ENCODE results near the gene UROC1. TPM values are rescaled to one million over a fixed set of nuclear protein-coding genes. Genes with fewer than 3 reads are reported as not detected.

The UROC1 gene
- total RNA-seq, 1 experiment from 2014 or later: 0.21 TPM

DNA sequence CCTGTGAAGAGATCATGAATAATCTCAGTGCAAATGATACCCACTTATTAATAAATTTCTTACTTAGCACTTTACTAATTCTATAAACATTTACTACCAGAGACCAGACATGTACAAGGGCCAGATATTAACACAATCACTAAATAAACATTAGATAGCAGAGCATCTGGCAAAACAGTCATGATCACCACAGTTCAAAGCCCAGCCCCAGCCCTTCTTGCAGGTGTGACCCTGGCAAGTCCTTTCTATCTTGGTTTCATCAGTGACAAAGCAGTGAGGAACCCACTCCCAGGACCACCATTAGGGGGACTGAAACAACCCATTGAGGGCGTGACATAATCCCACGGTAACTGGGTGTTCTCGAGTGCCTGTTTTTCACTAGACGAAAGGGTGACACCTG is 53.5 kb downstream of the UROC1 start:
- in situ Hi-C loops (cut with HindIII; ENCODE audit: low pct_unique_long_range_greater_than_20kb, low sequenced_read_pairs): no loop called here
- no peak for DNase-seq (ENCODE audit: low read depth, low spot score)

DNA sequence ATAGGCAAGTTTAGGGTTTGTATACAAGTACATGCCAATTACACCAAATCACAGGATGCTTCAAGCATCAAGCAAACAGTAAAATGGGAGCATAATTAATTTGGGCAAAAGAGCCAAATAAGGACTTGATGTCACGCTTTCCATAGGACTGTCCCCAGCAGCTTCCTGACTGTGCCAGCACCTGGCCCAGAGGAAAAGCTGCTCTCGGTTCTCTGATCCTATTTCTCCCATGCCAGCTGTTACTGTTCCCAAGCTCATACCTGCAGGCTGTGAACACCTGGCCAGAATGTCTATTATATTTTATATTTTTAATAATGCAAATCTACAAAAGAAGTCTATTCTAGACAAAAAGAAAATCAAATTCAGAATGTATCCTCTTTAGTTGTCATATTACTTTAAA is 54.1 kb downstream of the UROC1 start:
- DNase-seq (ENCODE audit: low read depth, low spot score): no peak
- in situ Hi-C loops (cut with HindIII; ENCODE audit: low pct_unique_long_range_greater_than_20kb, low sequenced_read_pairs): no loop called here

DNA sequence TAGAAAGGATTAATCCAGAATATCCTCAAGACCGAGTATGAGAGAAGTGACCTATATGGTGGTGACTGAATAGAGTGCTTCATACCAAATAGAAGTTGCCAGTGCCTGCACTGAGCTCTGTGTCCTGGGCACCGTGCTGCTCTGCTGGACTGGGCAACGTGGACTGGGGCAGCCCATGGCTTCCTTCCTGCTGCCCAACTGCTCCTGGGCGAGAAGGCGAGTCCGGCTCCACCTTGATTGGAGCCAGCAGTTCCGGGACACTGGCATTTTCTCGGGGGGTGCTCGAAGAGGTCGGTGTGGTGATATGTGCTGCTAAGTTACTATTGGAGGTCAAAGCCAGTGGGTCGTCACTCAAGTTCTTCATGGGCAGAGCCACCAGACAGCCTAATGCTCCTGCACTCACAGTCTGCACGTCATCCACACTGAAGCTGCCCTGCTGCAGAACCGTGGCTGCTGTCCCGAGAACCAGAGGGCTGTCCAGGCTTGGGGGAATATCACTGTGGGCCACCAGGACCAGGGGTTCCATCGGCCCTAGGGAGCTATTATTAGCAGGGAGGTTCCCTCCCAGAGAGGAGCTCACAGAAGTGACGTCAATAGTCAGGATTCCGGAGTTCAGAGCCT is 56.0 kb downstream of the UROC1 start:
- in situ Hi-C loops (cut with HindIII; ENCODE audit: low pct_unique_long_range_greater_than_20kb, low sequenced_read_pairs): no loop called here
- DNase-seq (ENCODE audit: low read depth, low spot score): no peak

DNA sequence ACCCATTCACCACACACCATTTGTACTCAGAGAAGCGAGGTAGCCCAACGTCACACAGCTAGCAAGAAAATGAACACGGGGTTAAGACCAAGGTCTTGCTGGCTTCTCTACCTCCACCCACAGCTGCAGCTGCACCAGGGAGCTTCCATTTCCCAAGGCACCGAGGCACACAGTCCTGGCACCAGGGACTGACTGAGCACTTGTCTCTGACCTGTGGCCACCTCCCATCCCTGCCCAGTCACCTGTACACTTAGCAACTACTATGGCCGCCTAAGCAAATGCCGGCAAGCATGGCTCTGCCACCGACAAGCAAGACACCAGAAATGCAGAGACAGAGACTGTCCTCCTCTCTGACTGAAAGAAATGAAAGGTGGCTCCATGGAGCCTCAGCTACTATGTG is 57.2 kb downstream of the UROC1 start:
- in situ Hi-C loops (cut with HindIII; ENCODE audit: low pct_unique_long_range_greater_than_20kb, low sequenced_read_pairs): no loop called here
- no peak for DNase-seq (ENCODE audit: low read depth, low spot score)

DNA sequence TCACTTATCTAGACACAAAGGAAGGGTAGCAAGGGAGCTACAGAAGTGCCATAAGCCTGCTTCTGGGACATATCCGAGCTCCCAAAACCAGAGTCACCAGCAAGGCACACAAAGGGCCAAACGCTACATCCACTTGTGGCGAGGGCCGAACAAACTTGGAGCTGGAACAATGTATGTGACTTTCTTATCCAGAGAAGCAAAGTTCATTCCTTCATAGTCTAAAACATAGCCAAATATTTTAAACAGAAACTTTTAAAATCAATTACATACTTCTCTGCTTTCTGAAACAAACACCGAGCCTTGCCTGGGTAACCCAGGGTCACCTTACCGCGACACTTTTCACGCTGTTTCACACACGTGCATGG is 57.8 kb downstream of the UROC1 start:
- in situ Hi-C loops (cut with HindIII; ENCODE audit: low pct_unique_long_range_greater_than_20kb, low sequenced_read_pairs): no loop called here
- DNase-seq (ENCODE audit: low read depth, low spot score): no peak

DNA sequence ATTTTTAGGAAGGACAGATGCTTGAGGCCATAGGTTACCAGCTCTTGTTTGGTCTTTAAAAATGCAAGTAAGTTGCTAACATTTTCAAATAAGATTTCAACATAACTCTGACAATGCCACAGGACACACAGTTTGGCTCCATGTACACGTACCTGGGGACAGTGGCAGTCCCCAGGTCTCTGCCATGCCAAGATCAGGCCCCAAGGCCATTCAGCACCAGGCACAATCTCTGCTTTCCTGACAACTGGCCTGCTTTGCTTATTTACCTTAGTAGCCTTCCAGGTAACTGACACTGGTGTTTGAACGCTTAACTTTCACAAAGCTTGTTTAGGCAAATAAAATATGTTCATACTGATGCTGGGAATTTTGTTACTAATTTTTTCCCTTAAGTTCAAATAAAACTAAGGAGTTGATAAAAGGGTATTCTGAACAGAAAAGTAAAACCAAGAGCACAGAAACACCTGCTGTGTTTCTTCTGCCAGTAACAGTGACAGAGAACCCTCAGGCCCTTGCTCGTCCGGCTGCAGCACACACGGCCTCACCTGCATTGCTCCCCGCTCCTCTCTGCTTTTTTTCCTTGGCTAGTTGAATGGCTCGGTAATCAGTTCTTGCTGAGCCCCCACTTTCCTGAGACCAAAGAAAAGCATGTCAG is 58.3 kb downstream of the UROC1 start:
- DNase-seq (ENCODE audit: low read depth, low spot score): no peak
- in situ Hi-C loops (cut with HindIII; ENCODE audit: low pct_unique_long_range_greater_than_20kb, low sequenced_read_pairs): no loop called here

DNA sequence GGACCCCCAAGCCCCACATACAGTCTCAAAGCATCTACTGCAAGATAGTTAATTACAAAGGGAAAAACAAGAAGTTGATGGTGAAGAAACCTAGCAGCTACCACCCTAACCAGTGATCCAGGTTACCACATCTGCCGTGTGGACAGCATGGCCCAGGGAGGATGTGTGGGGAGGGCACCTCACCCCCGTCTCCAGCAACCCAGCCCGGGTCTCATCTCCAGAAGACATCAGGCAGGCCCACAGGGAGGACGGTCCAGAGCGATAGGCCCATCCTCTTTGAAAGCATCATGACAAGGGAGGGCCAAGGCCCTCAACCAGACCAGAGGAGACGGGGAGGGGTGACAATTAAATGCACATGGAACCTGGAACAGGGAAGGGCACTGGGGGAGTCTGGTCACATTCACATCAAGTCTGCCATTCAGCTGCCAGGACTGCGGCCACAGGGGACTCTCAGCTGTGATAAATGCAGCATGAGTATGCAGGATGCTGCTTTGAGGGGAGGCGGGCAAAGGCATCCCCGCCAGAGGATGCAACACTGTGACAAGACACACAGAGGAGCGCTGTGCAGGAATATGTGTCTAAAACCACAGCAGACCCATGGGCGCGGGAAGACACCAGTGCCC is 60.7 kb downstream of the UROC1 start:
- DNase-seq (ENCODE audit: low read depth, low spot score): no peak
- in situ Hi-C loops (cut with HindIII; ENCODE audit: low pct_unique_long_range_greater_than_20kb, low sequenced_read_pairs): no loop called here

DNA sequence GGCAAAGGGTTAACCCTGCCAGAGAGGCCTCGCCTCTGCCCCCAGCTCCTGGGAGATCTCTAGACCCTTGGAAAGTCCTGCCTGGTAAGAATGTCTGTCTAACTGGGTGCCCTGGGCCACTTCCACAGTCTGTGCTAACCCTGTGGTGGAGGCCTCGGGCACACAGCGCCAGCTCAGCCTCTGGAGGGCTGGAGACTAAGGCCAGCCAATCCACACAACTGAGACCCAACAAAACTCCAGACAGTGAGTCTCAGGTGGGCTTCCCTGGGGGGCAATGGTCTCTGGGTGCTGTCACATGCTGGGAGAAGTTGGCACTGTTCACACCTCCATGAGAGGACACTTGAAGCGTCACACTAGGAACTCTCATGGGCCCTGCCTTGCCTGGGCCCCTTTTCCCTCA is 61.4 kb downstream of the UROC1 start:
- in situ Hi-C loops (cut with HindIII; ENCODE audit: low pct_unique_long_range_greater_than_20kb, low sequenced_read_pairs): no loop called here
- DNase-seq (ENCODE audit: low read depth, low spot score): no peak

DNA sequence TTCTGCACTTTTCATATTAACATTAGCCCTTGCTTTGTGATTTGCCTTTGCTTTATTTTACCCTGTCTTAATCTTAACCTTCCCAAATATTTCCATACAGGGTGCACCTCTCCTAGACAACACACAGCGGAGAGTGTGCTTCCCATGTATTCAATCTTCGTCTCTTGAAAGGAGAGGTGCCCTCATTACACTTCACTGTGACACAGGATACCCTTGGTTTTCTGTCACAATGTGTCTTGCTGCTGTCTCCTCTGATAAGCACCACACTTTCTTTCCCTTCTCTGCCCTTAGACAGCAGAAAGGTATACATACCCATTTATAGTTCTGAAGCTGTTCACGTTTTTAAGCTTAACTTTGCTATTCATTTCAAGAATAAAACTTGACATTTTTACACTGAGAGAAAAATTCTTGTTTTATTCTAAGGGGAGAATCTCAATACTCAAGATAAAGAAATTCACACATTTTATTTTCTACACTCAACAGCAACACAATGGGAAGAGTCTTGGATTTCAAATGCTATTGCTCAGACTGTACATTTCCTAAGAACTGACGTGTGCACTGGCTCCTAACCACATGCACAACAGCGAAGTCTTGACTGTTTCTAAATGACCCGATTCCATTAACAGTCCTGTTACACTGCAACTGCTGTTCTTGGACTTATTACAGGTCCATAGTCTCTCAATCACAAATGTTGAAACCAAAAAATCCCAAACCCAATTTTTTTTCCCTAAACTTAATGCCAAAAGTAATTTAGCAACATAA is 63.0 kb downstream of the UROC1 start:
- DNase-seq (ENCODE audit: low read depth, low spot score): no peak
- in situ Hi-C loops (cut with HindIII; ENCODE audit: low pct_unique_long_range_greater_than_20kb, low sequenced_read_pairs): no loop called here

DNA sequence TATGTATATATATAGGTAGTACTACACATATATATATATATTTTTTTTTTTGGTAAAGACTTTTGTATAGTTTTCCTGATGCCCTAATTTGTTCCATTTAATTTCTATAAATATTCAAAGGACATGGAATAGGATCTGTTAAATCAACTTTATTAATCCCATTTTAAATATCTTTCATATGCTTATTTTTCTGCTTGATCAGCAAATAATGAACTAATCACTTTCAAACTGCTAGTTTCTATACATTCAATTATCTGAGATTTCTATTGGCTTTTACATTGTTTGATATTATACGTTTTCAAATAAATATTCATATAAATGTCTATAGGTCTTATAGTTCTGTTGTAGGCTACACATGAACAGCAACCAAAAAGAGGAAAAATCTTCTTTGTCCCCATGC is 63.5 kb downstream of the UROC1 start:
- no peak for DNase-seq (ENCODE audit: low read depth, low spot score)
- in situ Hi-C loops (cut with HindIII; ENCODE audit: low pct_unique_long_range_greater_than_20kb, low sequenced_read_pairs): no loop called here

DNA sequence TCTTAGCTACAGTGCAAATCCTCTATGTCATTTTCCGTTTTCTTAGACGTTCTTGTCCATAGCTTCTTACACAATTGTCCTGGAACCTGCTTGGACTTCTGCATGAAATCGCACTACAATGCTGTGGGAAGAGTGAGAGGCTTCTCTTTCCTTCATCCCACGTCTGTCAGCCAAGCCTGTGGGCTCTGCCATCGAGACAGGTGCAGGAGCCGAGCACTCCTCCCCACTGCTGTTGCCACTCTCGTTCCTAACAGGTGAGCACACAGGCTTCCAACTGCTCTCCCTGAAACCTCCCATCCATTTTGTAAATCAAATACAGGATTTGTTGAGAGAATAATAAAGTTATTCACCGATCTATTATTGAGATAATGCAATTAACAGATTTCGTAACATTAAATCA is 65.4 kb downstream of the UROC1 start:
- no peak for DNase-seq (ENCODE audit: low read depth, low spot score)
- in situ Hi-C loops (cut with HindIII; ENCODE audit: low pct_unique_long_range_greater_than_20kb, low sequenced_read_pairs): no loop called here

DNA sequence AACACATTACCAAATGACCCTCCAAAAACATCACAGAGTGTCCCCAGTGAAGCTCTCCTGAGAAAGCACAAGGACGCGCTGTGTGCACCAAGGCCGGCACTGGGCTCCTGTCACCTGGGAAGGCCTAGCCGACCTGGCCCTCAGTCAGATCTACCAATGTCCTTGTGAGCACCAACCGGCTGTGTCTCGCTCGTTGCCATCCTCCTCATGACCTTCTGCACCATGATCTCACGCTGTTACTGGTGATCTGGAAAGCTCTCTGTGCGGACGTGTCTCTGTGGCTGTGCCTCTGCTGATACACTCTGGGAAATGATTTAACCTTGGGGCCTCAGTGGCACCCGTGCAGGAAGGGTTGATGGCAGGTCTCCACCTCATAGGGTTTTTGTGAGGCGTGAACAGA is 66.1 kb downstream of the UROC1 start:
- no peak for DNase-seq (ENCODE audit: low read depth, low spot score)
- in situ Hi-C loops (cut with HindIII; ENCODE audit: low pct_unique_long_range_greater_than_20kb, low sequenced_read_pairs): no loop called here

DNA sequence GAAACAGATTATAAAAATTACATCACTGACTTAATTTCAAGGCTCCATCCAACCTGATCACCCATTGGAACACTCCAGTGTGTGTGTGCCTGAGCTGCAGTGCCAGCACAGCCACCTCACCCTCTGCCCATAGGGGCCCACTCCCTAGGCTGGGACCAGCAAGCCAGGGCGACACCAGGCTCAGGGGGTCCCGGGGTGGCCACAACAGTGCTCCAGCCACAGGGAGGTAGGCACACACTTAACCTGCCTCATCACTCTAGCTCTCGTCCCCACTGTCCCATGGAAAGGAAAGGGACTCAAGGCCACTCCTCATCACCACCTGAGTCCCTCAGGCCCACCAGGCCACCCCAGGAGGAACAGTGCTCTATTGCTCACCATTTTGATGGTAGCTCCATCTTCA is 66.8 kb downstream of the UROC1 start:
- no peak for DNase-seq (ENCODE audit: low read depth, low spot score)
- in situ Hi-C loops (cut with HindIII; ENCODE audit: low pct_unique_long_range_greater_than_20kb, low sequenced_read_pairs): no loop called here

DNA sequence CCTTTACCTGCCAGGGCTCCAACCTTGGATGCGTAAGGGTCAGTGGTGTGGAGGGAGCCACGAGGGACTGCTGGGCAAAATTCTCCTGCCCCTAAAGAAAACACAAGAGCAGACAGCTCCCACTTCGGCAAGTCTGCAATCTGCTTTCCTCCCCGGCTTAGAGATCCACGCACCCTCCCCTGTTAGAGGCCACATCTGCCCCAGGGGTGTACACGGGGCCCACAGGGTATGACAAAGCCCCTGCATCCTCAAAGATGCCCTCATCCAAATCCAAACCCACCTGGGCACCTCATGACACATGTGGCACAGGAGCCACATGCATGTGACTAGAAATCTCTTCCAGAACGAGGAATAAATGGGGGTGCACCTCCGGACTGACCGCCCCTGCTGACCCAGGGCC is 67.4 kb downstream of the UROC1 start:
- DNase-seq (ENCODE audit: low read depth, low spot score): no peak
- in situ Hi-C loops (cut with HindIII; ENCODE audit: low pct_unique_long_range_greater_than_20kb, low sequenced_read_pairs): no loop called here

DNA sequence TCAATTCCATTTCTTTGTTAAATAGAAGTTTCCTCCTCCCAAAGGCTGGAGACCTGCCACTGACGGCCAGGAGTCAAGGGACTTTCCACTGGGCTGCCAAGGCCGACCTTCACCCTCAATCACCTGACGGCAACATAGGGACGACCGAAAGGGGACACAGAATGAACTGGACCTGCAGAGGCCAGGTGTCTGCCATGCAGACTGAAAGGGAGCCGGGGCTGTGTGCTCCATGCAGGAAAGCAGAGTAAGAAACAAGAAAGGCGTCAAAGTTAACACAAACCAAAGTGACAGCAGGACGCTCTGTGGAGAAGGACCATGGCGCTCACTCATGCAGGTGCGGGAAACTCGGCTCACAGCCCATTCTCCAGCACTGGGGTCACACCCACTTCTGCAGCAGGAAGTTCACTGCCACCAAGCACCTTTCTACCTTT is 67.9 kb downstream of the UROC1 start:
- DNase-seq (ENCODE audit: low read depth, low spot score): no peak
- in situ Hi-C loops (cut with HindIII; ENCODE audit: low pct_unique_long_range_greater_than_20kb, low sequenced_read_pairs): no loop called here

DNA sequence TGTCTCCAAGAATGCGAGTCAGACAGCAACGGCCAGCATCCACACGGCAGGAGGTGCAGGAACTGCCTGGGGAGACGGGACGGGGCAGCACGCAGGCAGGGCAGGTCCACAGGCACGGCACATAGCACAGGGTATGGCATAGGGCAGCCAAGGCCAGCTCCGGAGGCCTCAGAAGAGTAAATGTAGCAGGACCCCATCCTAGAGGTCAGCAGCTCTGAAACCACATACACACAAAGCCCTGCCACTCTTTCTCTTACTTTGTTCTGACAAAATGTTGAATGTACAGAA is 68.7 kb downstream of the UROC1 start:
- in situ Hi-C loops (cut with HindIII; ENCODE audit: low pct_unique_long_range_greater_than_20kb, low sequenced_read_pairs): no loop called here
- no peak for DNase-seq (ENCODE audit: low read depth, low spot score)

DNA sequence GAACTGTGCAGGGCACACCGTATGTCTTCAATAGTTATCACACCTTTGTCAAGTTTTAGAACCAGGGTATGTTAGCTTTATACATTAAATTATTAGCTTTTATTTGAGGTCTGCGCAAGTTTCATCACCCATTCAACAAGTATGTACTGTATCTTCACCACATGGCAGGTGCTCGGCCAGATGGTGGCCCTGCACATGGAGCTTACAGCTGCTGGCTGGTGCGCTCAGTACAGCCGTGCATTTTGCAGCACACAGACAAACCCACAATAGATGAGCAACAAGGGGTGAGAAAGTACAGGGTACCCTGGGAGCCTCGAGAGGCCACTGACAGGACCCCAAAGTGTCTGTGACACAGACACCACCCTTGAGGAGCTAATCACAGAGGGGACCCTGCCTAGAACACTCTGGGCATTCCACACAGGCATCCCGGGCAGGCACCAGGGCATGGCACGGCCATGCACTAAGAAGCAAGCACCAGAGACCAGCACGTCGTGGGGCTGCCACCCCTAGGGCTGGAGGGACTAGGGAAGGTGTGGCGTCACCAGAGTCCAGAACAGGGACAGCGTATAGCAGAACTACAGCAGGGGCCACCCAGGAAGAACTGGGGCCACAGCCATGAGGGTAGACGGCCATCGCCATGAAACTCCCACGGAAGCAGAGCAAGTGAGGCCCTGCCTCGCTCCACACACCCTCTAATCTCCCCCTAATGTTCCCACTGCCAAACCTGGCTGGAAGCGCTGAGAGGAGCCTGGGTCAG is 69.3 kb downstream of the UROC1 start:
- in situ Hi-C loops (cut with HindIII; ENCODE audit: low pct_unique_long_range_greater_than_20kb, low sequenced_read_pairs): no loop called here
- no peak for DNase-seq (ENCODE audit: low read depth, low spot score)

DNA sequence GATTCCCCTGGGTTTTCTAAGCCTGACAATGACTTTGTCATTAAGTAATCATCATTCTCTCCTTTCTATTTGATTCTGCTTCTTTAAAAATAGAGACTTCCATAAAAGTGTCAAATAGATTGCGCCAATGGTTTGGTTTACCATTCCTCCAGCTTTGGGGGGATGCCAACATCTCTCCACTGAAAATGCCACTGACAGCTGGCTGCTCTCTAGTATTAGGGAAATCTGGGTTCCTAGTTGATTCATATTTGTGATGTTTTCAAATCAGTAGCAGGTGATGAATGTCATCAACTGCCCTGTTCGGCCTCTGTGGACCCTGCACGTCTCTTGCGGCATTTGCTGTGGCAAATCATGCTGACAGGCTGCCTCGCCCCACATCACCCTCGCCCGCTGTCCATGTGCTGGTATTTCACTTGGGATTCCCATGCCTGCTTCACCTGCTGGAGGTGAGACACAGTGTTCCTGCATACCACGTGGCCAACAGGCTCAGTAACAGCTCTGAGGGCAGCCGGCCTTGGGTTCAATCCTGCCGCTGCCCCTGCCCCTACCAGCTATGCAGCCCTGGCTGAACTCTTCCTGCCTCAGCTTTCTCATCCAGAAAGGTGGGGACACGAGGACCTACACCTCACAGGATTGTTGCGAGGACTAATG is 70.0 kb downstream of the UROC1 start:
- in situ Hi-C loops (cut with HindIII; ENCODE audit: low pct_unique_long_range_greater_than_20kb, low sequenced_read_pairs): no loop called here
- DNase-seq (ENCODE audit: low read depth, low spot score): no peak

Measured in SK-MEL-5 (cell line).